WI38 (cell line): ENCODE data around the gene NOC2L.
A peak's percentile ranks its signal among the peaks of the same experiment; 100 is the strongest.
"Not testable (repeated sequence)": the region's sequence is repeated elsewhere in the genome, so short reads cannot be mapped to it uniquely, and the experiment has no call there.

Experiments used
- H3K4me3 ChIP-seq: 2 replicates; pipeline ENCODE4 v1.5.1; 2011; ENCODE audit warnings: low read depth, mild to moderate bottlenecking, control low read depth, low read length
- TF ChIP-seq, protein P1 (sequence below): IDR thresholded peaks from 2 replicates; pipeline ENCODE4 v1.5.1; 2012; ENCODE audit warnings: low read depth, mild to moderate bottlenecking, control low read depth, low read length

Gene NOC2L

DNA sequence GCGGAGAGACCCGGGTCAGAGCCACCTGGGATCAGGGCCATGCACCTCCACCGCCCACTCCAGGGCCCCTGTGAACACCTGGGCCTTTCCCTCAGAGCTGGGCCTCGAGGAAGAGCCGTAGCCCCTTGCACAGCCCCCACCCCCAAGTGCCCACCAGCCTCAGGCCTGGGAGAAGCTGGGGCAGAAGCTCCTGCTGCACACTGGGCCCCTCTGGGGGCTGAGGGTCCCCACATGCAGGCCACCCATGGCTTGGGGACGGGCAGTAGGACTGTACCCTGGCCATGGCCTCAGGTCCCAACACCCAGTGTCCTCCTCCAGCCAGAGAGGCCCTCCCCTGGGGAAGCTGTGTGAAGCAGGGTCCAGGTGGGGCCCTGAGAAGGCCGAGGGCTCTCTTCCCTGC is 6.5 kb downstream of the NOC2L start:
- H3K4me3 ChIP-seq: no peak overlapping the region
- TF ChIP-seq, protein P1, sequence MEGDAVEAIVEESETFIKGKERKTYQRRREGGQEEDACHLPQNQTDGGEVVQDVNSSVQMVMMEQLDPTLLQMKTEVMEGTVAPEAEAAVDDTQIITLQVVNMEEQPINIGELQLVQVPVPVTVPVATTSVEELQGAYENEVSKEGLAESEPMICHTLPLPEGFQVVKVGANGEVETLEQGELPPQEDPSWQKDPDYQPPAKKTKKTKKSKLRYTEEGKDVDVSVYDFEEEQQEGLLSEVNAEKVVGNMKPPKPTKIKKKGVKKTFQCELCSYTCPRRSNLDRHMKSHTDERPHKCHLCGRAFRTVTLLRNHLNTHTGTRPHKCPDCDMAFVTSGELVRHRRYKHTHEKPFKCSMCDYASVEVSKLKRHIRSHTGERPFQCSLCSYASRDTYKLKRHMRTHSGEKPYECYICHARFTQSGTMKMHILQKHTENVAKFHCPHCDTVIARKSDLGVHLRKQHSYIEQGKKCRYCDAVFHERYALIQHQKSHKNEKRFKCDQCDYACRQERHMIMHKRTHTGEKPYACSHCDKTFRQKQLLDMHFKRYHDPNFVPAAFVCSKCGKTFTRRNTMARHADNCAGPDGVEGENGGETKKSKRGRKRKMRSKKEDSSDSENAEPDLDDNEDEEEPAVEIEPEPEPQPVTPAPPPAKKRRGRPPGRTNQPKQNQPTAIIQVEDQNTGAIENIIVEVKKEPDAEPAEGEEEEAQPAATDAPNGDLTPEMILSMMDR: no peak

DNA sequence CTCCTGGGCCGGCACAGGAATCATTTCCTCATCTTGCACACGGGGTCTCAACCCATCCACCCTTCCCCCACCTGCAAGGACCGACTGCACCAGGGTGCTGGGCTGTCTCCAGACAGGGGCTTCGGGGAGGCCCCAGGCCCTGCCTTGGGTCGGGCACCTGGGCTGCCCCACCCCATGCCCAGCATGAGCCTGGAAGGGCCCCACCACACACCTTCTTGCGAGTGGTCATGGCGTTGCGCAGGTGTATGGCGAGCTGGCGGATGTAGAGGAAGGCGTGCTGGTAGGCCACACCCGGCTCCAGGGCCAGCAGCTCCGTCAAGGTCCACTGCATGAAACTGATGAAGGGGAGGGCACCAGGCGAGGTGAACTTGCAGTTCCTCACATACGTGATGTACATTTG is 6.9 kb downstream of the NOC2L start:
- H3K4me3 ChIP-seq: no peak overlapping the region
- TF ChIP-seq, protein P1: no peak

DNA sequence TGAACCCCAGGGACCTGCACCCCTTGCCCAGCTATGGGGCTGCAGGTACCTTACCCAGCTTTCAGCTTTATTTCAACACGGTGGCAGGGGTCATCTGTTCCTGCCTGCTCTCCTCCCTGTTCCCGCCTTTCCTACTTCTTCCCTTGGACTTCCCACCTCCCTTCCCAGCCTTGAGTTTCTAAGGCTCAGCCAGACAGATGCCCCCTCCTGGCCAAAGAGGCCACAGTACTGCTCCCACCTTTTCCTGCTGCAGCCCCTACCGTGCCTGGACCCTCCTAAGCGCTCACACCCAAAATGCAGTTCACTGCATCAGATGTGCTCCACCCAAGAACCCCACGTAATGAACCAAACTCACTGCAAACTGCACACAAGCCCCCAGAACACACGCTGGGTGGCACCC is 7.7 kb downstream of the NOC2L start:
- no peak overlapping the region for H3K4me3 ChIP-seq
- TF ChIP-seq, protein P1: peak; percentile 36; the same call in 1 of the 2 replicates

DNA sequence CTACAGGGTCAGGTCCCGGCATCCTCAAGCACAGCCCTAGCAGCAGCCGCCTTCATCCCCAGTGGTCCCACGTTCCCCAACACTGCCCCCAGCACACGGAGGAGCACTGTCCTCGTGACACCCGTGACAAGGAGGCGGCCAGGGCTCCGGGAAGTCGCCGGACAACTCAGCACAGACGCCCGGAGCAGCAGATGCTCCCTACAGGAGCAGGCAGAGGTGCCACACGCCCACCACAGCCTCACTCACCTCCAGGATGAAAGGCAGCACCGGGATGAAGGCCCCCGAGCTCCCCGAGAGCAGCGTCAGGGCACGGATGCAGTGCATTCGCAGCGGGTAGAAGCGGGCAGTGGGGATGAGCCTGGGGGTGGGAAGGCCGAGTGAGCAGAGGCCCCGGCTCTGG is 8.2 kb downstream of the NOC2L start:
- TF ChIP-seq, protein P1: no peak
- no peak overlapping the region for H3K4me3 ChIP-seq

DNA sequence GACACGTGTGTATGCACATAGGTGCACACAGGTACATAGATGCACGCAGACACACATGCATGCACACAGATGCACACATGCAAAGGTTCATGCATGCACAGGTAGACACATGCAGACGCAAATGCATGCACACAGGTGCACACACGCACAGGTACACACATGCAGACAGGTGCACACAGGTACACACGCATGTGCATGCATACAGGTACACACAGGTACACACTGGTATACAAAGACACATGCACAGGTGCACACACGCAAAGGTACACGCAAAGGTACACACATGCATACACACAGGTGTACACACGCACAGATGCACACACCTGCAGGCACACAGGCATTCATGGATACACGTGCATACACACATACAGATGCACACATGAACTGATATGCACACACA is 8.8 kb downstream of the NOC2L start:
- TF ChIP-seq, protein P1: no peak
- no peak overlapping the region for H3K4me3 ChIP-seq

DNA sequence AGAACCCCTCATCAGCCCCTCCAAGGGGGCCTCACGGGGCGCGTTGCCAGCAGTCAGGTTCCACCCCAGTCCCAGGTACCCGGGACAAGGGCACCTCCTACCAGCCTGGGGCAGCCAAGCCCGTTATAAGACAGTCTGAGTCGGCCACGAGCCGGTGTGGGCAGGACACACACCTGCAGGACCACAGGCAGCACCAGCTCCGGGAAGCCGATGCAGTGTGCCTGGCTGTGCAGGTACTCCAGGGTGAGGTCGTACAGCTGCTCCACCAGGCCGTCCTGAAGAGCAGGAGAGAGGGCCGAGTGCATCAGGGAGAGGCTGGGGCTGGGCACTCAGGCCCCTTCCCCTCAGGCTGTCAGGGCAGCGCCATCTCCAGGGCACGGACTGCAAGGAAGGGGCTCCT is 11.1 kb downstream of the NOC2L start:
- TF ChIP-seq, protein P1: no peak

DNA sequence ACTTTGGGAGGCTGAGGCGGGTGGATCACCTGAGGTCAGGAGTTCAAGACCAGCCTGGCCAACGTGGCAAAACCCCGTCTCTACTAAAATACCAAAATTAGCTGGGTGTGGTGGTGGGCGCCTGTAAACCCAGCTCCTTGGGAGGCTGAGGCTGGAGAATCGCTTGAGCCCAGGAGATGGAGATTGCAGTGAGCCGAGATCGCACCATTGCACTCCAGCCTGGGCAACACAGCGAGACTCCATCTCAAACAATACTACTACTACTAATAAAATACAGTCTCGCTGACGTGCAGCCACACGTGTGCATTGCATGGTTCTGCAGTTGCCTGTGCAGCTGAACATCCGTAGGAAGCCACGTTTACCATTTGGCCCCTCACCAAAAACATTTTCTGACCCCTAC is 12.2 kb downstream of the NOC2L start:
- H3K4me3 ChIP-seq: not testable (repeated sequence)

More for the DNA sequence above, 11.1 kb downstream of the NOC2L start:
- no peak overlapping the region for H3K4me3 ChIP-seq

DNA sequence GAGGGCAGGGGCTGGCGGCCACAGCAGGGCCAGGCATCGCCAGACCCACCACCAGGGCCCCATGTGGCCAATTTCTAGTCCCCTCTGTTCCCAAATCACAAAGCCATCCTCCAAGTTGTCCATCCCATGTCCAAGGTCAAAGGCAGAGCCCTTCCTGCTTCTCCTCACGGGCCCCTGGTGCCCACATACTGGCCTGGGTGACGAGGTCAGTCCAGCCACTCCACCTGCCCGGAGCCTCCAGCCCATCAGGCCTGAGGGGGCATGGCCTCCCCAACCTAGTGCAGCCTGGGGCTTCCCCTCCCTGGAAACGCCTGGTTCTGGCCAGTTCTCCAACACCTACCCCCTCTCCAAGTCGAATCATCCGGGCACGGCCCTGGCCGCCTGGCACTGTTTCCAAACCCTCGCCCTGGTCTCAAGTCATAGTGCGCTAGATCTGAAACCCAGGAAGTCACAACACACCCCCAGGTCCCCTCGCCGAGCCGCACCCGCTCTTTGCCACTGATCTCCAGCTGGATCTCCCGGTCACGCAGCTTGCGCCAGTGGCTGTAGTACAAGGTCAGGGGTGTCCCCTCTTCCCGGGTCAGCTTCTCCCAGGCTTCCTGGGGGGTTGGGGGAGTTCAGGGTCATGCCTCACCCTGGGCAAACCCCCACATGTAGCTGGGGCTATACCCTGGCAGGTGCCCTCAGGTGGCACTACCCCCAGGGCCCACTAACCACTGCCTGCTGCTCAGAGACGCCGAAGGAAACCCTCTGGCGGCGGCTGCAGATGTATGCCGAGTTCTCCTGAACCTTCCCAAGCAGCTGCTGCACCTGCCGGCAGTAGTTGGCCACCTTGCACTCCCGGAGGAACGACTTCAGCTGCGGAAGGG is 13.1 kb downstream of the NOC2L start:
- no peak overlapping the region for H3K4me3 ChIP-seq
- TF ChIP-seq, protein P1: no peak
